Stomach (tissue), 9 donors: ENCODE data around the gene XXYLT1. TPM values are rescaled to one million over a fixed set of nuclear protein-coding genes. Genes with fewer than 3 reads are reported as not detected.

Experiments used
- DNase-seq, 2 donors: peaks; one replicate each; pipeline versions ENCODE4 v3.0.0 to v3.0.0-alpha.2; 2013 to 2019
- H3K27ac ChIP-seq, 5 donors: fragments of 200-600 bp in 4 of 5; sonication (generic) in 4 of 5; one replicate each; pipeline ENCODE4 v1.5.1; 2013 to 2019; ENCODE audit warnings: mild to moderate bottlenecking in 1 of 5, moderate library complexity in 1 of 5
- H3K27me3 ChIP-seq, 3 donors: fragments of 200-600 bp; sonication (generic); one replicate each; pipeline ENCODE4 v1.5.1; 2017 to 2019; ENCODE audit warnings: mixed run types in 1 of 3
- H3K36me3 ChIP-seq, 4 donors: fragments of 200-600 bp; sonication (generic); 1 replicate in 3 of 4; 2 replicates in 1 of 4; pipeline ENCODE4 v1.5.1; 2016 to 2019
- H3K4me1 ChIP-seq, 4 donors: fragments of 200-600 bp; sonication (generic); one replicate each; pipeline ENCODE4 v1.5.1; 2016 to 2019
- H3K4me3 ChIP-seq, 4 donors: fragments of 200-600 bp; sonication (generic) in 3 of 4; one replicate each; pipeline ENCODE4 v1.5.1; 2016 to 2019; ENCODE audit warnings: mild to moderate bottlenecking in 1 of 4
- H3K9me3 ChIP-seq, 4 donors: fragments of 200-600 bp; sonication (generic); one replicate each; pipeline ENCODE4 v1.5.1; 2016 to 2019
- EP300 ChIP-seq: sonication (generic); formaldehyde crosslinking; IDR thresholded peaks from one replicate; pipeline ENCODE4 v1.6.1; 2017; ENCODE audit warnings: antibody characterized with exemption
- POLR2A ChIP-seq, 4 donors: fragments of 450-650 bp; IDR thresholded peaks; one replicate each; pipeline ENCODE4 v1.6.1; 2016; ENCODE audit warnings: antibody characterized with exemption in 4 of 4, control low read depth in 2 of 4, mild to moderate bottlenecking in 1 of 4, moderate library complexity in 1 of 4
- POLR2AphosphoS5 ChIP-seq, 3 donors: sonication (generic); formaldehyde crosslinking; IDR thresholded peaks; one replicate each; pipeline ENCODE4 v1.6.1; 2016; ENCODE audit warnings: antibody characterized with exemption in 3 of 3
- WGBS, 5 donors: extraction: QIAGEN DNeasy Blood & Tissue Kit in 3 of 5; methylation state at CpG; one replicate each; pipeline versions ENCODE4 v1.1.5 to v1.1.7; 2013 to 2018; 5-methylcytosine and 5-hydroxymethylcytosine counted together
- intact Hi-C: fragments of 100-400 bp; cut with DNase I; formaldehyde crosslinking; loops from one replicate; pipeline ENCODE4 v1.15.1; 2023; ENCODE audit warnings: low total_unique reads
- polyA plus RNA-seq, 3 donors: library from polyadenylated mRNA; stranded (reverse); fragments of 200-250 nt; gene quantifications; one replicate each; pipeline ENCODE4 v1.2.3, GENCODE V29; 2013
- total RNA-seq, 5 donors: library from RNA; depleted of rRNA; stranded (reverse); fragments of >200 nt; gene quantifications; one replicate each; pipeline versions ENCODE4 v1.1.0 to v1.2.3, GENCODE V29; 2014 to 2016
- TF ChIP-seq, protein P1 (sequence below), 7 experiments: fragments of 450-650 bp in 4 of 7; fragments of 200-600 bp in 3 of 7; sonication (generic) in 3 of 7; IDR thresholded peaks; one replicate each; pipeline ENCODE4 v1.5.1; 2016 to 2019; ENCODE audit warnings: antibody characterized with exemption in 7 of 7, control low read depth in 2 of 7, mild to moderate bottlenecking in 1 of 7
- donor health status: healthy with polysubstance abuse.
- donor health status: Bipolar disorder and iron deficiency.
- donor health status: healthy.

Gene XXYLT1
- total and polyA plus RNA-seq, 8 donors, result 2.1 to 41.5 (median 11.4) TPM; not detected in 1

DNA sequence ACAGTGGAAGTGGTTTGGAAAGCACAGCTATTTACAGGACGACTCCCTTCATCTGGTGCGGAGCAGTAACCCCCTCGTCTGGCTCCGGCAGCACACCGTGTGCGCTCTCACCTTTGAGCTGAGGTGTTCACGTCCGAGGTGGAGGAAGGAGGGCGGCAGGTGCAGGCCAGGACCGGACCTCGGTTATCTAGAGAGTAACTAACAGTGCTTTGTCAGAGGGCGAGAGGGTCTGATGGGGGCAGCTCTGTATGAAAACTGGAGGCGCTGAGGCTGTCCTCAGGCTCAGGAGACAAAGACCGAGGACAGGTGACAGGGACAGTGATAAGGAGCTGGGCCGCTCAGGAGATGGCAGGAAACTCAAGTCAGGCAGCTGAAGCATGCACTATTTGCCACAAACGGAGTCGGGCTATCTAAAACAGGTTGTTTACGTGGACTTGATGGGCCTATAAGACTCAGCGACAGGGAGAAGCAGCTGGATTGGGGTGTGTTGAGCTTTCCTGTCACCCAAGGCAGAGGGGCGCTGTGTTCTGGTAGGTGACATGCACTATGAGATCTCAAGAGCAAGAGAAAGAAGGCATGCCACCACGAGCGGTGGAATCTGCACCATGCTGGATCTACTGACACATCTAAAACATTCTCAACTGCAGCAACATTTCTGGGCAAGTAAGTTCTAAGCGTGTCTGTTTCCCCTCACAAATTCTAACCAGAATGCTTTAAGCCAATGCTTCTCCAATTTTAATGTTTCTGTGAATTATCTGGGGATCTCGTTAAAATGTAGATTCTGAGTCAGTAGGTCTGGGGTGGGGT is 155.2 kb downstream of the XXYLT1 start:
- intact Hi-C loops, result loop anchor here (10.0 kb wide), 1 partner anchor 139 kb away; no protein-coding TSS in a partner anchor
- no peak for DNase-seq
- WGBS, 5 donors, result 82 to 86% (median 84%) methylated on average over 24 of the region's 24 CpGs
- H3K27ac ChIP-seq, result peak overlapping the region in 1 of 5 donors; percentile 8
- no peaks in the 10 kb centered on the region for H3K36me3 ChIP-seq
- H3K4me1 ChIP-seq, result peaks cover 5 to 39% (median 10%) of the 10 kb centered on the region in 4 donors
- TF ChIP-seq, protein P1, sequence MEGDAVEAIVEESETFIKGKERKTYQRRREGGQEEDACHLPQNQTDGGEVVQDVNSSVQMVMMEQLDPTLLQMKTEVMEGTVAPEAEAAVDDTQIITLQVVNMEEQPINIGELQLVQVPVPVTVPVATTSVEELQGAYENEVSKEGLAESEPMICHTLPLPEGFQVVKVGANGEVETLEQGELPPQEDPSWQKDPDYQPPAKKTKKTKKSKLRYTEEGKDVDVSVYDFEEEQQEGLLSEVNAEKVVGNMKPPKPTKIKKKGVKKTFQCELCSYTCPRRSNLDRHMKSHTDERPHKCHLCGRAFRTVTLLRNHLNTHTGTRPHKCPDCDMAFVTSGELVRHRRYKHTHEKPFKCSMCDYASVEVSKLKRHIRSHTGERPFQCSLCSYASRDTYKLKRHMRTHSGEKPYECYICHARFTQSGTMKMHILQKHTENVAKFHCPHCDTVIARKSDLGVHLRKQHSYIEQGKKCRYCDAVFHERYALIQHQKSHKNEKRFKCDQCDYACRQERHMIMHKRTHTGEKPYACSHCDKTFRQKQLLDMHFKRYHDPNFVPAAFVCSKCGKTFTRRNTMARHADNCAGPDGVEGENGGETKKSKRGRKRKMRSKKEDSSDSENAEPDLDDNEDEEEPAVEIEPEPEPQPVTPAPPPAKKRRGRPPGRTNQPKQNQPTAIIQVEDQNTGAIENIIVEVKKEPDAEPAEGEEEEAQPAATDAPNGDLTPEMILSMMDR (IDR thresholded peaks at IDR 0.05), result no peak
- TF ChIP-seq POLR2AphosphoS5 (IDR thresholded peaks at IDR 0.05) (no peak), EP300 (no peak), POLR2A (IDR thresholded peaks at IDR 0.05) (no peak)
- no peak overlapping the region for H3K4me3 ChIP-seq
- no peaks in the 10 kb centered on the region for H3K9me3 ChIP-seq
- H3K27me3 ChIP-seq, result no peaks in the 10 kb centered on the region

DNA sequence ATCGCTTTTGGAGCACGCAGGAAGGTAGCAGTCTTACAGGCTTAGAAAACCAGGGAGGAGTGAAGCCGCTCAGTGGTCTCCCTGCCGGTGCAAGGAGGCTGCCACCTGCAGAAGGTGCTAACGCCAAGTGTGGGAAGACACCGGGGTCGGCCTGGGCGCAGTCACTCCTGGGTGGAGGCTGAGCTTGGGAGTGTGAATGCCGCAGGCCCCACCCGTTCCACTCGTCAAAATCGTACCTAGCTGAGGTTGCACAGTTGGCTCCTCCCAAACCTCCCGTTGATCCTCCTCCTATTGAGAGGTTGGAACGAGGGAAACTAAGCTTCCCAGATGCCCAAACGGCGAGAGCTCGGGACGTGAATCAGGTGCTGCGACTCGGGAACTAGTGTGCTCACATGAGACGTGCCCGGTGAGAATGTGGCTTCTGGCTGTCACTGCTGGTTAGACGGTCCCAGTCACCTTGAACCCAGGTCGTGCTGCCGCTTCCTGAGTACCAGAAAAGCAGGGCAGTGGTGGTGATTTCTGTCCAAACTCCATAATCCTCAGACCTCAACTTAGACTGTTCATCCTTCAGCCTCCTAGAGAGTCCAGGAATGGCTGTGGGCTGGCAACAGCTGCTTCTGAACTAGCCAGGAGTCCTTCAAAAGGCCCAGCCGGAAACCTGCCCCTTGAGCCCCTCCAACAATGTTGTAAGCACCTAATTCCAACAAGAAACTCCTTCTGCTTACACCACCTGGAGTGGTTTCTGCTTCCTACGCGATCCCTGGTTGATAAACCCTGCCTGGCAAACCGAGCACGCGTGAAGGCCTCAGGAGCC is 156.0 kb downstream of the XXYLT1 start:
- no peak overlapping the region for H3K4me3 ChIP-seq
- peak overlapping the region in 1 of 5 donors; percentile 8 for H3K27ac ChIP-seq
- no peaks in the 10 kb centered on the region for H3K27me3 ChIP-seq
- H3K9me3 ChIP-seq, result no peaks in the 10 kb centered on the region
- H3K36me3 ChIP-seq, result no peaks in the 10 kb centered on the region
- no peak for DNase-seq
- peaks cover 5 to 37% (median 12%) of the 10 kb centered on the region in 4 donors for H3K4me1 ChIP-seq
- 86 to 92% (median 89%) methylated on average over 23 to 31 of the region's 31 CpGs for WGBS, 5 donors
- TF ChIP-seq EP300 (no peak), POLR2A (IDR thresholded peaks at IDR 0.05) (no peak), POLR2AphosphoS5 (IDR thresholded peaks at IDR 0.05) (no peak)
- TF ChIP-seq, protein P1 (IDR thresholded peaks at IDR 0.05), result no peak
- intact Hi-C loops, result loop anchor here (10.0 kb wide), 1 partner anchor 140 kb away; no protein-coding TSS in a partner anchor

GRCh38 chr3:195113536-195114425 is 157.2 kb downstream of the XXYLT1 start:
- Histone ChIP-seq H3K9me3 (no peaks in the 10 kb centered on the region), H3K27me3 (no peaks in the 10 kb centered on the region), H3K4me1 (peaks cover 5 to 30% (median 12%) of the 10 kb centered on the region in 4 donors), H3K36me3 (no peaks in the 10 kb centered on the region), H3K4me3 (no peak overlapping the region), H3K27ac (no peak overlapping the region)
- intact Hi-C loops, result loop anchor here (10.0 kb wide), 1 partner anchor 141 kb away; no protein-coding TSS in a partner anchor
- 66 to 79% (median 74%) methylated on average over 14 of the region's 14 CpGs for WGBS, 5 donors
- TF ChIP-seq EP300 (no peak), POLR2A (IDR thresholded peaks at IDR 0.05) (no peak), POLR2AphosphoS5 (IDR thresholded peaks at IDR 0.05) (no peak)
- TF ChIP-seq, protein P1 (IDR thresholded peaks at IDR 0.05), result no peak
- DNase-seq, result no peak
